HepG2 (cell line): ENCODE measurements around the gene GDPD5.

ENCODE experiments used
- CBFB ChIP-seq: sonication (generic); formaldehyde crosslinking; IDR thresholded peaks from 2 replicates; pipeline ENCODE4 v1.4.0; 2020; ENCODE audit warnings: missing genetic modification reagents
- NFKBIZ ChIP-seq: IDR thresholded peaks from 2 replicates; pipeline ENCODE4 v1.6.1; 2018; ENCODE audit warnings: missing genetic modification reagents, missing compliant biosample characterization
- POLR2AphosphoS5 ChIP-seq: IDR thresholded peaks from 2 replicates; pipeline ENCODE4 v1.6.1; 2012; ENCODE audit warnings: low read depth, low read length
- ZNF274 ChIP-seq: sonication (generic); formaldehyde crosslinking; IDR thresholded peaks from 2 replicates; pipeline ENCODE4 v1.5.1; 2020; ENCODE audit warnings: mild to moderate bottlenecking, missing genetic modification reagents
- ZNF564 ChIP-seq: sonication (generic); formaldehyde crosslinking; IDR thresholded peaks from 2 replicates; pipeline ENCODE4 v1.8.1; 2023; ENCODE audit warnings: mild to moderate bottlenecking, missing genetic modification reagents
- ZNF747 ChIP-seq: sonication (generic); formaldehyde crosslinking; IDR thresholded peaks from 2 replicates; pipeline ENCODE4 v1.8.1; 2023; ENCODE audit warnings: missing genetic modification reagents, mild to moderate bottlenecking, borderline replicate concordance
- ZNF773 ChIP-seq: sonication (generic); formaldehyde crosslinking; IDR thresholded peaks from 2 replicates; pipeline ENCODE4 v1.4.0; 2020; ENCODE audit warnings: missing genetic modification reagents, borderline replicate concordance
- ZSCAN12 ChIP-seq: sonication (generic); formaldehyde crosslinking; IDR thresholded peaks from 2 replicates; pipeline ENCODE4 v1.9.0; 2021; ENCODE audit warnings: mild to moderate bottlenecking, missing genetic modification reagents
- TF ChIP-seq, protein P1 (sequence below): sonication (generic); formaldehyde crosslinking; IDR thresholded peaks from 2 replicates; pipeline ENCODE4 v1.4.0; 2020; ENCODE audit warnings: missing genetic modification reagents
- TF ChIP-seq, protein P2 (sequence below): sonication (generic); formaldehyde crosslinking; IDR thresholded peaks from 2 replicates; pipeline ENCODE4 v1.4.0; 2020; ENCODE audit warnings: missing genetic modification reagents, borderline replicate concordance
- TF ChIP-seq, protein P3 (sequence below): IDR thresholded peaks from 2 replicates; pipeline ENCODE4 v1.6.1; 2012; ENCODE audit warnings: inconsistent platforms
- TF ChIP-seq, protein P4 (sequence below): sonication (generic); formaldehyde crosslinking; IDR thresholded peaks from 2 replicates; pipeline ENCODE4 v1.5.0; 2020; ENCODE audit warnings: mild to moderate bottlenecking, missing genetic modification reagents

DNA sequence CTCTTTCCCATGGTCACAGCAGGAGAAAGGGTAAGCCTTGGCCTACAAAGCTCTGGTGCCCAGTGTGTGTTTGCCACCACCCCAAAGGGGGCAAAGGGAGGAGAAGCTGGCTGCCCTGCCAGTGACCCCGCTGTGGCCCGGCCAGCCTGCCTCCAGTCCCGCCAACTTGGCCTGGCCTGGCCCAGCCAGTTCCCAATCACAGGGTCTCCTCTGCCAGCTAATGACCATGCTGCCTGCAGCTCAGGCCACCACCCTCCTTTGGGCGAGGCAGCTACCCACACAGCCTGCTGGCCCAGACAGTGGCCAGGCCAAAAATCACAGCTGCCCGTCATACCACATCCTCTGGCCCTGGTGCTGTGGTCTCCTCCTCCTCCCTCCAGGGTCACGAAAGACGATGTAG is 5.1 kb downstream of the GDPD5 start:
- TF ChIP-seq, protein P1, sequence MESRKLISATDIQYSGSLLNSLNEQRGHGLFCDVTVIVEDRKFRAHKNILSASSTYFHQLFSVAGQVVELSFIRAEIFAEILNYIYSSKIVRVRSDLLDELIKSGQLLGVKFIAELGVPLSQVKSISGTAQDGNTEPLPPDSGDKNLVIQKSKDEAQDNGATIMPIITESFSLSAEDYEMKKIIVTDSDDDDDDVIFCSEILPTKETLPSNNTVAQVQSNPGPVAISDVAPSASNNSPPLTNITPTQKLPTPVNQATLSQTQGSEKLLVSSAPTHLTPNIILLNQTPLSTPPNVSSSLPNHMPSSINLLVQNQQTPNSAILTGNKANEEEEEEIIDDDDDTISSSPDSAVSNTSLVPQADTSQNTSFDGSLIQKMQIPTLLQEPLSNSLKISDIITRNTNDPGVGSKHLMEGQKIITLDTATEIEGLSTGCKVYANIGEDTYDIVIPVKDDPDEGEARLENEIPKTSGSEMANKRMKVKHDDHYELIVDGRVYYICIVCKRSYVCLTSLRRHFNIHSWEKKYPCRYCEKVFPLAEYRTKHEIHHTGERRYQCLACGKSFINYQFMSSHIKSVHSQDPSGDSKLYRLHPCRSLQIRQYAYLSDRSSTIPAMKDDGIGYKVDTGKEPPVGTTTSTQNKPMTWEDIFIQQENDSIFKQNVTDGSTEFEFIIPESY (CRISPR knock-in tag) = no peak
- TF ChIP-seq ZSCAN12 = no peak
- no peak for TF ChIP-seq CBFB
- TF ChIP-seq, protein P2, sequence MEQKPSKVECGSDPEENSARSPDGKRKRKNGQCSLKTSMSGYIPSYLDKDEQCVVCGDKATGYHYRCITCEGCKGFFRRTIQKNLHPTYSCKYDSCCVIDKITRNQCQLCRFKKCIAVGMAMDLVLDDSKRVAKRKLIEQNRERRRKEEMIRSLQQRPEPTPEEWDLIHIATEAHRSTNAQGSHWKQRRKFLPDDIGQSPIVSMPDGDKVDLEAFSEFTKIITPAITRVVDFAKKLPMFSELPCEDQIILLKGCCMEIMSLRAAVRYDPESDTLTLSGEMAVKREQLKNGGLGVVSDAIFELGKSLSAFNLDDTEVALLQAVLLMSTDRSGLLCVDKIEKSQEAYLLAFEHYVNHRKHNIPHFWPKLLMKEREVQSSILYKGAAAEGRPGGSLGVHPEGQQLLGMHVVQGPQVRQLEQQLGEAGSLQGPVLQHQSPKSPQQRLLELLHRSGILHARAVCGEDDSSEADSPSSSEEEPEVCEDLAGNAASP = no peak
- TF ChIP-seq NFKBIZ (CRISPR knock-in tag) = no peak
- TF ChIP-seq ZNF564 (CRISPR knock-in tag) = no peak
- no peak for TF ChIP-seq ZNF747
- TF ChIP-seq, protein P3, sequence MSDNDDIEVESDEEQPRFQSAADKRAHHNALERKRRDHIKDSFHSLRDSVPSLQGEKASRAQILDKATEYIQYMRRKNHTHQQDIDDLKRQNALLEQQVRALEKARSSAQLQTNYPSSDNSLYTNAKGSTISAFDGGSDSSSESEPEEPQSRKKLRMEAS = no peak
- TF ChIP-seq, protein P4, sequence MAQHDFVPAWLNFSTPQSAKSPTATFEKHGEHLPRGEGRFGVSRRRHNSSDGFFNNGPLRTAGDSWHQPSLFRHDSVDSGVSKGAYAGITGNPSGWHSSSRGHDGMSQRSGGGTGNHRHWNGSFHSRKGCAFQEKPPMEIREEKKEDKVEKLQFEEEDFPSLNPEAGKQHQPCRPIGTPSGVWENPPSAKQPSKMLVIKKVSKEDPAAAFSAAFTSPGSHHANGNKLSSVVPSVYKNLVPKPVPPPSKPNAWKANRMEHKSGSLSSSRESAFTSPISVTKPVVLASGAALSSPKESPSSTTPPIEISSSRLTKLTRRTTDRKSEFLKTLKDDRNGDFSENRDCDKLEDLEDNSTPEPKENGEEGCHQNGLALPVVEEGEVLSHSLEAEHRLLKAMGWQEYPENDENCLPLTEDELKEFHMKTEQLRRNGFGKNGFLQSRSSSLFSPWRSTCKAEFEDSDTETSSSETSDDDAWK (CRISPR knock-in tag) = no peak
- no peak for TF ChIP-seq ZNF274 (CRISPR knock-in tag)
- no peak for TF ChIP-seq ZNF773
- no peak for TF ChIP-seq POLR2AphosphoS5
